Peyer's patch (tissue), 4 donors: ENCODE data around the gene SLC6A7.

Experiments used
- CTCF ChIP-seq, 6 experiments: fragments of 450-650 bp in 4 of 6; fragments of 200-600 bp in 2 of 6; sonication (generic) in 1 of 6; IDR thresholded peaks; one replicate each; pipeline ENCODE4 v1.5.1; 2017 to 2019; ENCODE audit warnings: antibody characterized with exemption in 6 of 6, mild to moderate bottlenecking in 3 of 6, moderate library complexity in 1 of 6
- POLR2A ChIP-seq, 2 donors: fragments of 450-650 bp; IDR thresholded peaks; one replicate each; pipeline ENCODE4 v1.5.1; 2017; ENCODE audit warnings: antibody characterized with exemption in 2 of 2, mild to moderate bottlenecking in 2 of 2, moderate library complexity in 2 of 2

DNA sequence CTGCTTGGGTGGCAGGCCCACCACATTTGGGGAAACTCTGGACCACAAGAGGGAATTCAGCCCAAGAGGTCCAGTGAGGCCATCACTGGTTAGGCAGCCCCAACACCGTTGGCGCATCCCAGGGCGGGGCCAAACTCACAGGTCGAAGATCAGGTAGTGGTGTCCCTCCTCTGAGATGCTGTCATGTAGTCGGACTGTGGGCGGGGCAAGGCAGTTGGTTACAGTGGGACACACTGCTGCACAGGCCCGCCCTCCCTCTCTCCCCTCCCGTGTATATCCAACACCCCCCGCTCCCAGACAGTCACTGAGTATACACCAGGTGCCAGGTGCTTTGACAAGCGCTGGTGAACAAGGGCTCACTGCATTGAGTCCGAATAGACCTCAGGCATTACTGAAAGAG, 67.6 kb downstream of the SLC6A7 start:
- TF ChIP-seq POLR2A (IDR thresholded peaks at IDR 0.05) (no peak), CTCF (IDR thresholded peaks at IDR 0.05) (no peak)
